HG02943 (cell line): ENCODE data around the gene EGFR.

Source experiments
- ATAC-seq: cut with Tn5 transposase; IDR thresholded peaks from one replicate; pipeline ENCODE4 v1.9.1; 2021; ENCODE audit warnings: mild to moderate bottlenecking, low read depth, moderate library complexity; ENCODE audit not compliant: unreplicated experiment

The EGFR gene

GRCh38 chr7:55235801-55236200 is 217.0 kb downstream of the EGFR start:
- ATAC-seq = no peak

GRCh38 chr7:55236476-55236875 is 217.7 kb downstream of the EGFR start:
- ATAC-seq = no peak

- ATAC-seq = no peak
Measured at GRCh38 chr7:55237156-55237893, 218.5 kb downstream of the EGFR start.

GRCh38 chr7:55239406-55239805 is 220.6 kb downstream of the EGFR start:
- ATAC-seq = no peak

GRCh38 chr7:55240418-55241142 is 221.8 kb downstream of the EGFR start:
- no peak for ATAC-seq

- ATAC-seq = no peak
Measured at GRCh38 chr7:55241958-55242357, 223.1 kb downstream of the EGFR start.

- no peak for ATAC-seq
Measured at GRCh38 chr7:55242613-55243012, 223.8 kb downstream of the EGFR start.

- no peak for ATAC-seq
Measured at GRCh38 chr7:55244006-55244745, 225.4 kb downstream of the EGFR start.

GRCh38 chr7:55245271-55245723 is 226.5 kb downstream of the EGFR start:
- no peak for ATAC-seq

GRCh38 chr7:55246171-55246570 is 227.4 kb downstream of the EGFR start:
- no peak for ATAC-seq

- no peak for ATAC-seq
Measured at GRCh38 chr7:55247428-55247827, 228.6 kb downstream of the EGFR start.

- ATAC-seq = no peak
Measured at GRCh38 chr7:55248526-55248925, 229.7 kb downstream of the EGFR start.

- no peak for ATAC-seq
Measured at GRCh38 chr7:55249332-55249731, 230.5 kb downstream of the EGFR start.

- ATAC-seq = no peak
Measured at GRCh38 chr7:55250313-55250712, 231.5 kb downstream of the EGFR start.

- no peak for ATAC-seq
Measured at GRCh38 chr7:55251313-55251712, 232.5 kb downstream of the EGFR start.

- no peak for ATAC-seq
Measured at GRCh38 chr7:55251911-55252310, 233.1 kb downstream of the EGFR start.

- ATAC-seq = no peak
Measured at GRCh38 chr7:55252386-55252785, 233.6 kb downstream of the EGFR start.

- no peak for ATAC-seq
Measured at GRCh38 chr7:55253188-55253587, 234.4 kb downstream of the EGFR start.

GRCh38 chr7:55254242-55254595 is 235.4 kb downstream of the EGFR start:
- no peak for ATAC-seq

- ATAC-seq = peak; percentile 55
Measured at GRCh38 chr7:55254596-55255495, 236.0 kb downstream of the EGFR start.
